GM12878 (cell line): ENCODE measurements around the gene AGAP1. TPM values are rescaled to one million over a fixed set of nuclear protein-coding genes. Genes with fewer than 3 reads are reported as not detected.

Experiments
- ATAC-seq: fragments of 200-7000 bp; cut with Tn5 transposase; 3 replicates; pipeline ENCODE4 v1.9.1; 2020; ENCODE audit warnings: mild to moderate bottlenecking, moderate library complexity
- BruUV-seq: library from RNA; stranded (reverse); fragments of 400-500 nt; replicated peaks from 2 replicates; lab custom pipeline; 2021; lab: Mats Ljungman, UMichigan
- CTCF ChIA-PET: fragments of 300-600 bp; sonication (Branson Sonifier 250); formaldehyde crosslinking; extraction: SDS; loops from one replicate; lab custom pipeline; 2021; ENCODE audit warnings: inconsistent platforms; lab: Yijun Ruan, JAX
- POLR2A ChIA-PET: fragments of 350-600 bp; formaldehyde crosslinking; extraction: SDS; loops from one replicate; lab custom pipeline; 2021; ENCODE audit warnings: inconsistent platforms; lab: Charles Lee
- RAD21 ChIA-PET: fragments of 300-600 bp; sonication (Branson Sonifier 250); formaldehyde crosslinking; loops from one replicate; lab custom pipeline; 2023; ENCODE audit warnings: antibody characterized with exemption; ENCODE audit not compliant: unreplicated experiment; lab: Charles Lee
- SMC1A ChIA-PET: fragments of 300-600 bp; sonication (Branson Sonifier 250); formaldehyde crosslinking; loops from one replicate; lab custom pipeline; 2023; ENCODE audit not compliant: unreplicated experiment, uncharacterized antibody; lab: Charles Lee
- DNase-seq: peaks from one replicate; pipeline ENCODE4 v3.0.0-alpha.2; 2011; ENCODE audit warnings: low read depth, low spot score
- FAIRE-seq: peaks from 3 replicates; lab custom pipeline; 2011; peaks lifted over from hg19 to GRCh38; lab: Jason Lieb, UNC
- H2AFZ ChIP-seq: 2 replicates; pipeline ENCODE4 v1.6.0; 2011; ENCODE audit warnings: low read depth, low read length, control low read depth; ENCODE audit not compliant: control insufficient read depth
- H3K27ac ChIP-seq: 2 replicates; pipeline ENCODE4 v1.5.1; 2011; ENCODE audit warnings: control low read depth; ENCODE audit not compliant: control insufficient read depth, insufficient read depth
- H3K27me3 ChIP-seq, 2 experiments: replicated peaks in 1 of 2; 2 replicates each; pipeline versions ENCODE4 v1.6.0 to v1.6.1; 2011; ENCODE audit warnings: low read length in 1 of 2; ENCODE audit not compliant: control insufficient read depth in 2 of 2, insufficient read depth in 2 of 2
- H3K36me3 ChIP-seq, 2 experiments: 2 replicates each; pipeline ENCODE4 v1.5.1; 2011; ENCODE audit warnings: low read length in 1 of 2; ENCODE audit not compliant: control insufficient read depth in 2 of 2, insufficient read depth in 2 of 2
- H3K4me1 ChIP-seq: 2 replicates; pipeline ENCODE4 v1.6.1; 2011; ENCODE audit warnings: mild to moderate bottlenecking, low read length, moderate library complexity, mixed read lengths; ENCODE audit not compliant: control insufficient read depth, insufficient read depth
- H3K4me2 ChIP-seq: 2 replicates; pipeline ENCODE4 v1.6.0; 2011; ENCODE audit warnings: control low read depth; ENCODE audit not compliant: control insufficient read depth, insufficient read depth
- H3K4me3 ChIP-seq: fragments of 200-600 bp; sonication (generic); 2 replicates; pipeline ENCODE4 v1.5.1; 2016
- H3K79me2 ChIP-seq: 2 replicates; pipeline ENCODE4 v1.6.0; 2011; ENCODE audit warnings: low read length; ENCODE audit not compliant: control insufficient read depth, insufficient read depth
- H3K9ac ChIP-seq: 2 replicates; pipeline ENCODE4 v1.8.0; 2011; ENCODE audit warnings: low read length, control low read depth, mixed read lengths; ENCODE audit not compliant: control insufficient read depth, insufficient read depth
- H3K9me3 ChIP-seq: replicated peaks from 3 replicates; pipeline ENCODE4 v1.5.1; 2011; ENCODE audit warnings: mild to moderate bottlenecking, low read length; ENCODE audit not compliant: control insufficient read depth, insufficient read depth
- H4K20me1 ChIP-seq: 2 replicates; pipeline ENCODE4 v1.6.0; 2011; ENCODE audit not compliant: control insufficient read depth, insufficient read depth
- ATF7 ChIP-seq: fragments of 450-650 bp; IDR thresholded peaks from 2 replicates; pipeline ENCODE4 v1.6.1; 2016; ENCODE audit warnings: low read depth, mild to moderate bottlenecking
- CHD2 ChIP-seq: IDR thresholded peaks from 2 replicates; pipeline ENCODE4 v1.6.1; 2011; ENCODE audit warnings: low read depth, low read length, improper control_type of control experiment, borderline replicate concordance
- IKZF1 ChIP-seq: fragments of 450-650 bp; conservative IDR thresholded peaks from 2 replicates; pipeline ENCODE4 v1.6.1; 2017; ENCODE audit warnings: antibody characterized with exemption, mild to moderate bottlenecking
- MEF2A ChIP-seq: IDR thresholded peaks from 2 replicates; pipeline ENCODE4 v1.6.1; 2011; ENCODE audit warnings: low read depth, mild to moderate bottlenecking, low read length, moderate library complexity; ENCODE audit not compliant: insufficient read depth
- MTA2 ChIP-seq: fragments of 450-650 bp; IDR thresholded peaks from 2 replicates; pipeline ENCODE4 v1.6.1; 2016; ENCODE audit warnings: low read depth, mild to moderate bottlenecking, moderate library complexity
- MTA3 ChIP-seq: IDR thresholded peaks from 2 replicates; pipeline ENCODE4 v1.6.1; 2012; ENCODE audit warnings: low read length, inconsistent platforms, borderline replicate concordance
- RBBP5 ChIP-seq: fragments of 200-600 bp; sonication (generic); conservative IDR thresholded peaks from 2 replicates; pipeline ENCODE4 v1.6.1; 2016
- SIX5 ChIP-seq: IDR thresholded peaks from 2 replicates; pipeline ENCODE4 v1.6.1; 2011; ENCODE audit warnings: mild to moderate bottlenecking, low read depth, low read length, moderate library complexity; ENCODE audit not compliant: severe bottlenecking
- SRF ChIP-seq, 2 experiments: IDR thresholded peaks; 2 replicates each; pipeline ENCODE4 v1.6.1; 2011; ENCODE audit warnings: low read depth in 2 of 2, low read length in 2 of 2, mild to moderate bottlenecking in 1 of 2, moderate library complexity in 1 of 2
- STAT1 ChIP-seq: fragments of 450-650 bp; conservative IDR thresholded peaks from 2 replicates; pipeline ENCODE4 v1.6.1; 2014; ENCODE audit warnings: antibody characterized with exemption, mild to moderate bottlenecking
- SUPT20H ChIP-seq: IDR thresholded peaks from 2 replicates; pipeline ENCODE4 v1.6.1; 2011; ENCODE audit warnings: low read depth, mild to moderate bottlenecking, low read length, moderate library complexity, borderline replicate concordance; ENCODE audit not compliant: control insufficient read depth
- TCF12 ChIP-seq: IDR thresholded peaks from 2 replicates; pipeline ENCODE4 v1.6.1; 2011; ENCODE audit warnings: low read depth, mild to moderate bottlenecking, low read length
- WGBS: methylation state at CpG from one replicate; pipeline ENCODE4 v1.1.6; 2016; ENCODE audit warnings: low lambda C conversion rate; ENCODE audit not compliant: insufficient replicate concordance, insufficient coverage; ENCODE audit errors: missing lambda C conversion rate; 5-methylcytosine and 5-hydroxymethylcytosine counted together
- in situ Hi-C: fragments of 300-500 bp; cut with MboI; formaldehyde crosslinking; loops from 9 replicates; pipeline ENCODE4 v1.14.3; 2018; ENCODE audit warnings: mixed read lengths
- intact Hi-C: fragments of 100-400 bp; cut with micrococcal nuclease; formaldehyde crosslinking; loops from one replicate; pipeline ENCODE4 v1.14.2; 2022; ENCODE audit not compliant: unreplicated experiment
- polyA plus RNA-seq, 11 experiments: library from polyadenylated mRNA; depleted of rRNA in 4 of 11; unstranded in 6 of 11; stranded (reverse) in 5 of 11; fragments of >200 nt; fragmentation: Nextera tagmentation in 4 of 11; fragmentation: Illumina TruSeq in 1 of 11; extraction: Ambion mirVana in 4 of 11; extraction: Trizol in 1 of 11; gene quantifications; 1 replicate in 1 of 11; 2 replicates in 10 of 11; pipeline versions ENCODE4 v1.2.1 to v1.2.3, GENCODE V29; 2011 to 2016; ENCODE audit warnings: inconsistent platforms in 2 of 11, missing spikeins in 2 of 11, low read depth in 1 of 11
- total RNA-seq, 4 experiments: library from RNA; depleted of rRNA in 3 of 4; stranded (reverse); fragments of >200 nt in 3 of 4; fragmentation: Illumina TruSeq in 1 of 4; extraction: Trizol in 1 of 4; gene quantifications; 2 replicates each; pipeline versions ENCODE4 v1.2.1 to v1.2.3, GENCODE V29; 2013 to 2021
- TF ChIP-seq, protein P1 (sequence below): fragments of 450-650 bp; IDR thresholded peaks from 2 replicates; pipeline ENCODE4 v1.6.1; 2018; ENCODE audit warnings: mild to moderate bottlenecking, low read depth, moderate library complexity; ENCODE audit not compliant: partially characterized antibody

AGAP1 gene
- total and polyA plus RNA-seq, 10 of the 15 experiments (the other 5 are each of a cell fraction or from before 2014, with no cell fraction given), result 0.05 to 0.15 (median 0.06) TPM; not detected in 7

DNA sequence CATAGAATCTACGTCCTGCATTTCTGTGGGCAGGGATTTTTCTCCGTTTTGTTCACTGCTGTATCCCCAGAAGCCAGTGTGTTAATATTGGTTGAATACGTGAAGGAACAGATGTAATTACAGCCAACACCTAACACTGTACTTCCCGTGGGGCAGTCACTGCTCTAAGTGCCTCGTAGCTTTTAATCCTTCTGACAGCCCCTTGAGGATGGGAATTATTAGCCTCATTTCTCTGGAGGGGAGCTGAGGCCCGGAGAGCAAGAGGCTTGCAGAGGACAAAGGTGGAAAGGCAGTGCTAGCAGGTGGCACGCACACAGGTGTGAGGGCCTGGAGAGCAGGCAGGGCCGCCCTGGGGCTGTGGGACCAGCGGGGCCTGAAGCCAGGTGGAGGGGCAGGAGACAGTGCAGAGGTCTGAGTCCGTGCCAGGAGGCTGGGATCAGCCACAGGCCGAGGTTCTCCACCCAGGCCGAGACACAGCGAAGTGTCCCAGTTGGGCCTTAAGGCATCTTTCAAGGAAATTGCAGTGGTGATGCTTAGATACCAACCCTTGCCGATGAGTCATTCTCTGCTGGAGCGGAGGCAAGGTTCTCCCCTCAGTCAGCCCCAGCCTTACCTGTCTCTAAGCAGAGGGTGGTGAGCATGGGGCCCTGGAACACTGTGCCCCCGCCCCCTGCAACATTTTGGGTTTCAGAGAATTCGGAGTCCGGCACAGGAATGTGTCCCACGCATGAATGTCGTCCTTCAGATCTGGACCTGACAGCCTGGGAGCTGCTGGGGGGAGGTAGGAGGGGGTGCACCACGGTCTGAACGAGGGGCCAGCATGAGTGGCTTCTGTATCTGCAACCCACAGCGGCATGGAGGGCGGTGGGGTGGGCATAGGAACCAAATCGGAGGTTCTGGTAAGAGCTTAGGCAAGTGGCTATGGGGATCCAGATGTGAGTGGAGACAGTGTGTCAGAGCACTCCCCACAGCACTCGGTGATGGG is 551.7 kb downstream of the AGAP1 start:
- no TSS peak for BruUV-seq
- H3K9ac ChIP-seq, result no peak overlapping the region
- H3K4me3 ChIP-seq, result no peak overlapping the region
- intact Hi-C loops (no loop called here), in situ Hi-C loops (no loop called here)
- ChIA-PET RAD21 (no interaction called here), SMC1A (no interaction called here), CTCF (no interaction called here), POLR2A (no interaction called here)
- H3K4me1 ChIP-seq, result no peaks in the 10 kb centered on the region
- 23% methylated on average over 26 of the region's 26 CpGs for WGBS
- H3K79me2 ChIP-seq, result no peaks in the 10 kb centered on the region
- H2AFZ ChIP-seq, result no peak overlapping the region
- ATAC-seq (no peak), DNase-seq (no peak), FAIRE-seq (no peak)
- no peaks in the 10 kb centered on the region; a peak in 2 of 4 replicates for H3K27me3 ChIP-seq
- no peak overlapping the region for H3K27ac ChIP-seq
- no peak overlapping the region for H3K4me2 ChIP-seq
- H3K9me3 ChIP-seq, result no peaks in the 10 kb centered on the region
- no peaks in the 10 kb centered on the region for H3K36me3 ChIP-seq
- no peak for TF ChIP-seq MTA3
- TF ChIP-seq SIX5, result no peak
- TF ChIP-seq IKZF1, result no peak
- no peak for TF ChIP-seq MTA2
- no peak for TF ChIP-seq TCF12
- no peak for TF ChIP-seq CHD2
- TF ChIP-seq RBBP5, result no peak
- TF ChIP-seq, protein P1, sequence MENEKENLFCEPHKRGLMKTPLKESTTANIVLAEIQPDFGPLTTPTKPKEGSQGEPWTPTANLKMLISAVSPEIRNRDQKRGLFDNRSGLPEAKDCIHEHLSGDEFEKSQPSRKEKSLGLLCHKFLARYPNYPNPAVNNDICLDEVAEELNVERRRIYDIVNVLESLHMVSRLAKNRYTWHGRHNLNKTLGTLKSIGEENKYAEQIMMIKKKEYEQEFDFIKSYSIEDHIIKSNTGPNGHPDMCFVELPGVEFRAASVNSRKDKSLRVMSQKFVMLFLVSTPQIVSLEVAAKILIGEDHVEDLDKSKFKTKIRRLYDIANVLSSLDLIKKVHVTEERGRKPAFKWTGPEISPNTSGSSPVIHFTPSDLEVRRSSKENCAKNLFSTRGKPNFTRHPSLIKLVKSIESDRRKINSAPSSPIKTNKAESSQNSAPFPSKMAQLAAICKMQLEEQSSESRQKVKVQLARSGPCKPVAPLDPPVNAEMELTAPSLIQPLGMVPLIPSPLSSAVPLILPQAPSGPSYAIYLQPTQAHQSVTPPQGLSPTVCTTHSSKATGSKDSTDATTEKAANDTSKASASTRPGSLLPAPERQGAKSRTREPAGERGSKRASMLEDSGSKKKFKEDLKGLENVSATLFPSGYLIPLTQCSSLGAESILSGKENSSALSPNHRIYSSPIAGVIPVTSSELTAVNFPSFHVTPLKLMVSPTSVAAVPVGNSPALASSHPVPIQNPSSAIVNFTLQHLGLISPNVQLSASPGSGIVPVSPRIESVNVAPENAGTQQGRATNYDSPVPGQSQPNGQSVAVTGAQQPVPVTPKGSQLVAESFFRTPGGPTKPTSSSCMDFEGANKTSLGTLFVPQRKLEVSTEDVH, result no peak
- TF ChIP-seq STAT1, result no peak
- TF ChIP-seq SUPT20H, result no peak
- TF ChIP-seq SRF (IDR thresholded peaks at IDR 0.05; ENCODE audit: low read depth in 2 of 2, low read length in 2 of 2), result no peak
- no peak for TF ChIP-seq ATF7
- TF ChIP-seq MEF2A, result no peak
- no peaks in the 10 kb centered on the region for H4K20me1 ChIP-seq
